Mammary epithelial cell (primary cell): ENCODE data around the gene JAG2.

Experiments used
- EZH2 ChIP-seq: IDR thresholded peaks from 2 replicates; pipeline ENCODE4 v1.6.1; 2012; ENCODE audit warnings: low read length, inconsistent platforms, borderline replicate concordance
- TF ChIP-seq, protein P1 (sequence below), 2 donors: IDR thresholded peaks in 1 of 2; conservative IDR thresholded peaks in 1 of 2; 2 replicates each; pipeline ENCODE4 v1.5.1; 2011 to 2012; ENCODE audit warnings: inconsistent platforms in 2 of 2, low read length in 2 of 2, mild to moderate bottlenecking in 2 of 2, control low read depth in 1 of 2, low read depth in 1 of 2; ENCODE audit not compliant: insufficient read depth in 1 of 2; ENCODE audit errors: extremely low read depth in 1 of 2

DNA sequence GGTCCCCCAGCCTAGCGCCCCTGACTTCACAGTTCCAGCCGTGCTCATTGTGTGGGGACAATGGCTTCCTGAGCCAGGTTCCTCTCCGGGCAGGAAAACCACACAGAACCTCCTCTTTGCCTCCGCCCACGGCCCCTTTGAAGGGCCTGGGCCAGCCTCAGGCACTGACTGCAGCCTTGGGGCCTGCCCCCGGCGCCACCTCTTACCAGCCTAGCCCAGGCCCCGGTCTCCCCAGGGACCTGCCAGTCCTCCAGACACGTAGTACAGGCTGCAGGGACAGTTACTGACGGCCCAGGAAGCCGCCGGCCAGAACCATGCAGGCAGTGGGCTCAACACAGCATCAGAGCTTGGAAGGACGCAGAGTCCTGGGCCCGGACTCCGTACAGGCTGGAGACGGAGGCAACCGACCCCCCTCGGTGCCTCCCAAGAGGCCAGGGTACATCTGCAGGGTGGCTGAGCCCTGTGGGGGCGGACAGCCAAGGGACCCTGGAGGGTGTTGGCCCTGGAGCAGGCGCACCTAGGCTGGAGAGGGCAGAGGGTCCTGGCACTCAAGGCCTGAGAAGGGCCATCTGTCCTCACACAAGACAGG is 33.4 kb upstream of the JAG2 start:
- TF ChIP-seq, protein P1, sequence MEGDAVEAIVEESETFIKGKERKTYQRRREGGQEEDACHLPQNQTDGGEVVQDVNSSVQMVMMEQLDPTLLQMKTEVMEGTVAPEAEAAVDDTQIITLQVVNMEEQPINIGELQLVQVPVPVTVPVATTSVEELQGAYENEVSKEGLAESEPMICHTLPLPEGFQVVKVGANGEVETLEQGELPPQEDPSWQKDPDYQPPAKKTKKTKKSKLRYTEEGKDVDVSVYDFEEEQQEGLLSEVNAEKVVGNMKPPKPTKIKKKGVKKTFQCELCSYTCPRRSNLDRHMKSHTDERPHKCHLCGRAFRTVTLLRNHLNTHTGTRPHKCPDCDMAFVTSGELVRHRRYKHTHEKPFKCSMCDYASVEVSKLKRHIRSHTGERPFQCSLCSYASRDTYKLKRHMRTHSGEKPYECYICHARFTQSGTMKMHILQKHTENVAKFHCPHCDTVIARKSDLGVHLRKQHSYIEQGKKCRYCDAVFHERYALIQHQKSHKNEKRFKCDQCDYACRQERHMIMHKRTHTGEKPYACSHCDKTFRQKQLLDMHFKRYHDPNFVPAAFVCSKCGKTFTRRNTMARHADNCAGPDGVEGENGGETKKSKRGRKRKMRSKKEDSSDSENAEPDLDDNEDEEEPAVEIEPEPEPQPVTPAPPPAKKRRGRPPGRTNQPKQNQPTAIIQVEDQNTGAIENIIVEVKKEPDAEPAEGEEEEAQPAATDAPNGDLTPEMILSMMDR (conservative IDR thresholded peaks at IDR 0.05 in 1 of 2, IDR thresholded peaks at IDR 0.05 in 1 of 2; ENCODE audit: extremely low read depth in 1 of 2, insufficient read depth in 1 of 2, low read depth in 1 of 2, low read length in 2 of 2), result no peak
- no peak for TF ChIP-seq EZH2
